GM23338 (cell line): ENCODE data around the gene TRPM3. TPM values are rescaled to one million over a fixed set of nuclear protein-coding genes. Genes with fewer than 3 reads are reported as not detected.

Source experiments
- ATAC-seq: fragments of 200-7000 bp; cut with Tn5 transposase; 3 replicates; pipeline ENCODE4 v1.9.1; 2020
- DNase-seq: peaks from one replicate; pipeline ENCODE4 v3.0.0-alpha.2; 2015; ENCODE audit warnings: low spot score
- H2AFZ ChIP-seq: fragments of 200-600 bp; sonication (generic); 2 replicates; pipeline ENCODE4 v1.8.0; 2016; ENCODE audit warnings: antibody characterized with exemption, mild to moderate bottlenecking, moderate library complexity
- H3F3A ChIP-seq: fragments of 200-600 bp; sonication (generic); replicated peaks from 2 replicates; pipeline ENCODE4 v1.8.0; 2017; ENCODE audit warnings: antibody characterized with exemption, mixed run types, low read depth
- H3K27ac ChIP-seq: fragments of 200-600 bp; sonication (generic); 2 replicates; pipeline ENCODE4 v1.6.1; 2016; ENCODE audit warnings: low read depth
- H3K27me3 ChIP-seq: fragments of 200-600 bp; sonication (generic); 2 replicates; pipeline ENCODE4 v1.8.0; 2016; ENCODE audit warnings: mild to moderate bottlenecking, mixed run types, moderate library complexity; ENCODE audit not compliant: insufficient read depth
- H3K36me3 ChIP-seq: fragments of 200-600 bp; sonication (generic); 2 replicates; pipeline ENCODE4 v1.8.0; 2016; ENCODE audit warnings: mild to moderate bottlenecking; ENCODE audit not compliant: insufficient read depth
- H3K4me1 ChIP-seq: fragments of 200-600 bp; sonication (generic); 2 replicates; pipeline ENCODE4 v1.8.0; 2016; ENCODE audit warnings: mild to moderate bottlenecking, moderate library complexity; ENCODE audit not compliant: insufficient read depth
- H3K4me2 ChIP-seq: fragments of 200-600 bp; sonication (generic); 2 replicates; pipeline ENCODE4 v1.7.1; 2017; ENCODE audit warnings: mixed run types
- H3K4me3 ChIP-seq: fragments of 200-600 bp; sonication (generic); 2 replicates; pipeline ENCODE4 v1.6.1; 2016; ENCODE audit warnings: mixed run types
- H3K79me2 ChIP-seq: fragments of 200-600 bp; sonication (generic); replicated peaks from 2 replicates; pipeline ENCODE4 v1.8.0; 2017; ENCODE audit warnings: mild to moderate bottlenecking; ENCODE audit not compliant: insufficient read depth
- H3K9me2 ChIP-seq: fragments of 200-600 bp; sonication (generic); 2 replicates; pipeline ENCODE4 v1.8.0; 2017; ENCODE audit not compliant: insufficient read depth
- H4K20me1 ChIP-seq: fragments of 200-600 bp; sonication (generic); replicated peaks from 2 replicates; pipeline ENCODE4 v1.8.0; 2017; ENCODE audit warnings: mild to moderate bottlenecking; ENCODE audit not compliant: insufficient read depth
- H3K27ac Mint-ChIP-seq: 2 replicates; pipeline ENCODE4 v1.8.0; 2020; ENCODE audit warnings: inconsistent platforms, mild to moderate bottlenecking, moderate library complexity, mixed read lengths
- H3K27me3 Mint-ChIP-seq: 3 replicates; pipeline ENCODE4 v1.8.0; 2022; ENCODE audit warnings: low read depth, mild to moderate bottlenecking, moderate library complexity, mixed read lengths, inconsistent platforms; ENCODE audit not compliant: insufficient read depth, poor library complexity
- H3K36me3 Mint-ChIP-seq: 3 replicates; pipeline ENCODE4 v1.8.0; 2021; ENCODE audit warnings: low read depth, mild to moderate bottlenecking, inconsistent platforms, moderate library complexity, mixed read lengths
- H3K4me1 Mint-ChIP-seq: 3 replicates; pipeline ENCODE4 v1.8.0; 2020; ENCODE audit warnings: mild to moderate bottlenecking, inconsistent platforms, mixed read lengths
- H3K4me3 Mint-ChIP-seq: 3 replicates; pipeline ENCODE4 v1.8.0; 2021; ENCODE audit warnings: moderate library complexity, mild to moderate bottlenecking, inconsistent platforms, mixed read lengths
- H3K9me3 Mint-ChIP-seq: 3 replicates; pipeline ENCODE4 v1.8.0; 2020; ENCODE audit warnings: moderate library complexity, mild to moderate bottlenecking, inconsistent platforms, mixed read lengths
- CREB1 ChIP-seq: fragments of 250-450 bp; sonication (Bioruptor Pico); IDR thresholded peaks from 2 replicates; pipeline ENCODE4 v1.5.0; 2020; ENCODE audit warnings: low read depth, mild to moderate bottlenecking, moderate library complexity
- ETS1 ChIP-seq: IDR thresholded peaks from 2 replicates; pipeline ENCODE4 v1.6.1; 2016; ENCODE audit warnings: antibody characterized with exemption
- EZH2 ChIP-seq: fragments of 200-600 bp; sonication (generic); IDR thresholded peaks from one replicate; pipeline ENCODE4 v1.8.0; 2017; ENCODE audit warnings: antibody characterized with exemption, mild to moderate bottlenecking, low read depth; ENCODE audit not compliant: unreplicated experiment
- EZH2phosphoT487 ChIP-seq: fragments of 200-600 bp; sonication (generic); IDR thresholded peaks from one replicate; pipeline ENCODE4 v1.8.1; 2018; ENCODE audit warnings: antibody characterized with exemption; ENCODE audit not compliant: unreplicated experiment
- JUNB ChIP-seq: IDR thresholded peaks from one replicate; pipeline ENCODE4 v1.6.1; 2016; ENCODE audit warnings: antibody characterized with exemption; ENCODE audit not compliant: unreplicated experiment
- NANOG ChIP-seq: IDR thresholded peaks from 2 replicates; pipeline ENCODE4 v1.6.1; 2016; ENCODE audit warnings: antibody characterized with exemption, borderline replicate concordance
- POLR2AphosphoS5 ChIP-seq: IDR thresholded peaks from 2 replicates; pipeline ENCODE4 v1.6.1; 2016; ENCODE audit warnings: antibody characterized with exemption, low read depth
- REST ChIP-seq: IDR thresholded peaks from one replicate; pipeline ENCODE4 v1.6.1; 2018; ENCODE audit warnings: antibody characterized with exemption; ENCODE audit not compliant: unreplicated experiment
- STAT1 ChIP-seq: IDR thresholded peaks from one replicate; pipeline ENCODE4 v1.6.1; 2016; ENCODE audit warnings: antibody characterized with exemption; ENCODE audit not compliant: unreplicated experiment
- ZNF114 ChIP-seq: fragments of 250-450 bp; sonication (Bioruptor Pico); IDR thresholded peaks from 2 replicates; pipeline ENCODE4 v1.5.0; 2020; ENCODE audit warnings: mild to moderate bottlenecking, moderate library complexity
- ZNF331 ChIP-seq: fragments of 250-450 bp; sonication (Bioruptor Pico); IDR thresholded peaks from 2 replicates; pipeline ENCODE4 v1.5.0; 2020; ENCODE audit warnings: low read depth, mild to moderate bottlenecking, moderate library complexity
- ZNF462 ChIP-seq: fragments of 250-450 bp; sonication (Bioruptor Pico); IDR thresholded peaks from 2 replicates; pipeline ENCODE4 v1.5.0; 2020; ENCODE audit warnings: mild to moderate bottlenecking, moderate library complexity
- polyA plus RNA-seq: library from polyadenylated mRNA; unstranded; fragments of >200 nt; fragmentation: Nextera tagmentation; extraction: Ambion mirVana; gene quantifications from 2 replicates; pipeline ENCODE4 v1.2.1, GENCODE V29; 2016
- total RNA-seq: library from RNA; depleted of rRNA; stranded (reverse); fragments of >200 nt; shearing (Covaris generic); gene quantifications from 2 replicates; pipeline ENCODE4 v1.2.3, GENCODE V29; 2014

Gene TRPM3
- total and polyA plus RNA-seq, 2 experiments from 2014 or later, result 2.8 to 8.2 TPM

GRCh38 chr9:70673844-70674243 is 447.6 kb downstream of the TRPM3 start:
- Histone ChIP-seq H3K27ac (no peak overlapping the region), H4K20me1 (no peaks in the 10 kb centered on the region), H3F3A (no peaks in the 10 kb centered on the region), H3K4me1 (no peaks in the 10 kb centered on the region), H2AFZ (no peak overlapping the region), H3K79me2 (no peaks in the 10 kb centered on the region), H3K36me3 (no peaks in the 10 kb centered on the region), H3K27me3 (no peaks in the 10 kb centered on the region), H3K4me2 (no peak overlapping the region), H3K4me3 (no peak overlapping the region), H3K9me2 (no peaks in the 10 kb centered on the region)
- ATAC-seq (no peak), DNase-seq (no peak)
- TF ChIP-seq ZNF331 (CRISPR knock-in tag) (no peak), EZH2 (no peak), JUNB (no peak), REST (no peak), ZNF114 (CRISPR knock-in tag) (no peak), CREB1 (CRISPR knock-in tag) (no peak)
- Mint-ChIP-seq H3K4me3 (no peak overlapping the region), H3K27ac (no peak overlapping the region), H3K27me3 (no peaks in the 10 kb centered on the region), H3K9me3 (no peaks in the 10 kb centered on the region; the same call in 2 of the 3 replicates), H3K4me1 (no peaks in the 10 kb centered on the region), H3K36me3 (no peaks in the 10 kb centered on the region)

- H3F3A ChIP-seq, result no peaks in the 10 kb centered on the region
- ATAC-seq (no peak), DNase-seq (no peak)
- H3K27me3 ChIP-seq, result no peaks in the 10 kb centered on the region
- H4K20me1 ChIP-seq, result no peaks in the 10 kb centered on the region
- H3K9me3 Mint-ChIP-seq, result no peaks in the 10 kb centered on the region; the same call in 2 of the 3 replicates
- H3K27ac Mint-ChIP-seq, result no peak overlapping the region
- H3K4me3 ChIP-seq, result no peak overlapping the region
- H3K9me2 ChIP-seq, result no peaks in the 10 kb centered on the region
- H3K4me3 Mint-ChIP-seq, result no peak overlapping the region
- no peaks in the 10 kb centered on the region for H3K27me3 Mint-ChIP-seq
- H2AFZ ChIP-seq, result no peak overlapping the region
- no peaks in the 10 kb centered on the region for H3K36me3 Mint-ChIP-seq
- no peaks in the 10 kb centered on the region for H3K36me3 ChIP-seq
- H3K79me2 ChIP-seq, result no peaks in the 10 kb centered on the region
- H3K4me2 ChIP-seq, result no peak overlapping the region
- no peaks in the 10 kb centered on the region for H3K4me1 ChIP-seq
- H3K4me1 Mint-ChIP-seq, result no peaks in the 10 kb centered on the region
- no peak overlapping the region for H3K27ac ChIP-seq
- TF ChIP-seq STAT1 (no peak), ETS1 (no peak), ZNF331 (CRISPR knock-in tag) (no peak), NANOG (no peak), EZH2phosphoT487 (no peak), POLR2AphosphoS5 (no peak), ZNF114 (CRISPR knock-in tag) (no peak), CREB1 (CRISPR knock-in tag) (no peak), ZNF462 (CRISPR knock-in tag) (no peak), JUNB (no peak)
Measured at GRCh38 chr9:70672161-70672649, 449.2 kb downstream of the TRPM3 start.
